HepG2 (cell line): ENCODE results near the gene ZNF747. TPM values are rescaled to one million over a fixed set of nuclear protein-coding genes. Genes with fewer than 3 reads are reported as not detected.

Experiments used
- CAMTA2 ChIP-seq: sonication (generic); formaldehyde crosslinking; IDR thresholded peaks from 2 replicates; pipeline ENCODE4 v1.4.0; 2020; ENCODE audit warnings: mild to moderate bottlenecking, missing genetic modification reagents, borderline replicate concordance
- CHD2 ChIP-seq: IDR thresholded peaks from 2 replicates; pipeline ENCODE4 v1.6.1; 2011; ENCODE audit warnings: low read depth, low read length, improper control_type of control experiment
- HINFP ChIP-seq: sonication (generic); formaldehyde crosslinking; IDR thresholded peaks from 2 replicates; pipeline ENCODE4 v1.4.0; 2020; ENCODE audit warnings: low read depth, mild to moderate bottlenecking, missing genetic modification reagents
- HNRNPLL ChIP-seq: fragments of 200-400 bp; formaldehyde crosslinking; IDR thresholded peaks from 2 replicates; pipeline ENCODE4 v1.6.1; 2017; ENCODE audit warnings: mild to moderate bottlenecking, low read depth, low read length; ENCODE audit not compliant: poor library complexity, severe bottlenecking
- KLF13 ChIP-seq: sonication (generic); formaldehyde crosslinking; IDR thresholded peaks from 2 replicates; pipeline ENCODE4 v1.4.0; 2020; ENCODE audit warnings: mild to moderate bottlenecking, missing genetic modification reagents
- KLF15 ChIP-seq: sonication (generic); formaldehyde crosslinking; IDR thresholded peaks from 2 replicates; pipeline ENCODE4 v1.8.1; 2023; ENCODE audit warnings: borderline replicate concordance, mild to moderate bottlenecking, inconsistent platforms, missing genetic modification reagents, mixed read lengths
- MLX ChIP-seq: IDR thresholded peaks from 2 replicates; pipeline ENCODE4 v1.6.1; 2016
- NR1H2 ChIP-seq: sonication (generic); formaldehyde crosslinking; IDR thresholded peaks from 2 replicates; pipeline ENCODE4 v1.8.1; 2022; ENCODE audit warnings: low read depth, missing genetic modification reagents, borderline replicate concordance
- SMAD9 ChIP-seq: sonication (generic); formaldehyde crosslinking; IDR thresholded peaks from 2 replicates; pipeline ENCODE4 v1.5.1; 2020; ENCODE audit warnings: mild to moderate bottlenecking, missing genetic modification reagents
- ZBTB46 ChIP-seq: sonication (generic); formaldehyde crosslinking; IDR thresholded peaks from 2 replicates; pipeline ENCODE4 v1.4.0; 2020; ENCODE audit warnings: mild to moderate bottlenecking, missing genetic modification reagents, borderline replicate concordance
- ZNF224 ChIP-seq: sonication (generic); formaldehyde crosslinking; IDR thresholded peaks from 2 replicates; pipeline ENCODE4 v1.5.0; 2020; ENCODE audit warnings: mild to moderate bottlenecking, missing genetic modification reagents
- ZNF230 ChIP-seq: sonication (generic); formaldehyde crosslinking; IDR thresholded peaks from 2 replicates; pipeline ENCODE4 v1.4.0; 2020; ENCODE audit warnings: mild to moderate bottlenecking, missing genetic modification reagents
- ZNF30 ChIP-seq: sonication (generic); formaldehyde crosslinking; IDR thresholded peaks from 2 replicates; pipeline ENCODE4 v1.5.0; 2020; ENCODE audit warnings: mild to moderate bottlenecking, missing genetic modification reagents
- ZNF382 ChIP-seq: sonication (generic); formaldehyde crosslinking; IDR thresholded peaks from 2 replicates; pipeline ENCODE4 v1.5.0; 2020; ENCODE audit warnings: missing genetic modification reagents, mild to moderate bottlenecking, borderline replicate concordance
- ZNF563 ChIP-seq: sonication (generic); formaldehyde crosslinking; IDR thresholded peaks from 2 replicates; pipeline ENCODE4 v1.8.0; 2022; ENCODE audit warnings: mild to moderate bottlenecking, moderate library complexity, missing genetic modification reagents
- polyA plus RNA-seq, 8 experiments: library from polyadenylated mRNA; depleted of rRNA in 3 of 8; stranded (reverse) in 7 of 8; unstranded in 1 of 8; fragments of >200 nt; fragmentation: Illumina TruSeq in 4 of 8; extraction: Trizol in 4 of 8; gene quantifications; 2 replicates each; pipeline versions ENCODE4 v1.2.1 to v1.2.3, GENCODE V29; 2011 to 2016; ENCODE audit warnings: low read depth in 4 of 8, missing spikeins in 1 of 8, mixed read lengths in 1 of 8; ENCODE audit not compliant: insufficient read depth in 1 of 8
- total RNA-seq, 5 experiments: library from RNA; depleted of rRNA; stranded (reverse); fragments of >200 nt; fragmentation: Illumina TruSeq; extraction: Trizol; gene quantifications; 2 replicates each; pipeline ENCODE4 v1.2.3, GENCODE V29; 2016; ENCODE audit warnings: low read depth in 1 of 5
- TF ChIP-seq, protein P1 (sequence below): sonication (generic); formaldehyde crosslinking; IDR thresholded peaks from 2 replicates; pipeline ENCODE4 v1.4.0; 2020; ENCODE audit warnings: missing genetic modification reagents, borderline replicate concordance
- TF ChIP-seq, protein P2 (sequence below): sonication (generic); formaldehyde crosslinking; IDR thresholded peaks from 2 replicates; pipeline ENCODE4 v1.4.0; 2020; ENCODE audit warnings: missing genetic modification reagents, low read depth, mild to moderate bottlenecking, borderline replicate concordance
- TF ChIP-seq, protein P3 (sequence below): sonication (generic); formaldehyde crosslinking; IDR thresholded peaks from 2 replicates; pipeline ENCODE4 v1.4.0; 2020; ENCODE audit warnings: missing genetic modification reagents

Gene ZNF747
- total and polyA plus RNA-seq, 2 of the 13 experiments (the other 11 are each of a cell fraction or from before 2014, with no cell fraction given): 7.2 to 10.2 TPM

- peak; percentile 94 for TF ChIP-seq HNRNPLL
- peak; percentile 87 for TF ChIP-seq ZNF563 (CRISPR knock-in tag)
- TF ChIP-seq, protein P1, sequence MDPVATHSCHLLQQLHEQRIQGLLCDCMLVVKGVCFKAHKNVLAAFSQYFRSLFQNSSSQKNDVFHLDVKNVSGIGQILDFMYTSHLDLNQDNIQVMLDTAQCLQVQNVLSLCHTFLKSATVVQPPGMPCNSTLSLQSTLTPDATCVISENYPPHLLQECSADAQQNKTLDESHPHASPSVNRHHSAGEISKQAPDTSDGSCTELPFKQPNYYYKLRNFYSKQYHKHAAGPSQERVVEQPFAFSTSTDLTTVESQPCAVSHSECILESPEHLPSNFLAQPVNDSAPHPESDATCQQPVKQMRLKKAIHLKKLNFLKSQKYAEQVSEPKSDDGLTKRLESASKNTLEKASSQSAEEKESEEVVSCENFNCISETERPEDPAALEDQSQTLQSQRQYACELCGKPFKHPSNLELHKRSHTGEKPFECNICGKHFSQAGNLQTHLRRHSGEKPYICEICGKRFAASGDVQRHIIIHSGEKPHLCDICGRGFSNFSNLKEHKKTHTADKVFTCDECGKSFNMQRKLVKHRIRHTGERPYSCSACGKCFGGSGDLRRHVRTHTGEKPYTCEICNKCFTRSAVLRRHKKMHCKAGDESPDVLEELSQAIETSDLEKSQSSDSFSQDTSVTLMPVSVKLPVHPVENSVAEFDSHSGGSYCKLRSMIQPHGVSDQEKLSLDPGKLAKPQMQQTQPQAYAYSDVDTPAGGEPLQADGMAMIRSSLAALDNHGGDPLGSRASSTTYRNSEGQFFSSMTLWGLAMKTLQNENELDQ (CRISPR knock-in tag): peak; percentile 18; the same call in 1 of the 2 replicates
- TF ChIP-seq, protein P2, sequence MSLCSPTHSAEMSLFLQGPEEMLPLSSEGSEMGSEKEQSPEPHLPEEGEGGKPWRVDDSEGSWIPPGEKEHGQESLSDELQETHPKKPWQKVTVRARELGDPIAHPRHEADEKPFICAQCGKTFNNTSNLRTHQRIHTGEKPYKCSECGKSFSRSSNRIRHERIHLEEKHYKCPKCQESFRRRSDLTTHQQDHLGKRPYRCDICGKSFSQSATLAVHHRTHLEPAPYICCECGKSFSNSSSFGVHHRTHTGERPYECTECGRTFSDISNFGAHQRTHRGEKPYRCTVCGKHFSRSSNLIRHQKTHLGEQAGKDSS (CRISPR knock-in tag): peak; percentile 62; the same call in 1 of the 2 replicates
- TF ChIP-seq ZNF382 (CRISPR knock-in tag): no peak
- TF ChIP-seq ZNF30 (CRISPR knock-in tag): no peak; the same call in 1 of the 2 replicates
- TF ChIP-seq NR1H2 (CRISPR knock-in tag): no peak; the same call in 1 of the 2 replicates
- TF ChIP-seq ZNF230: peak; percentile 87
- peak; percentile 93; the same call in 1 of the 2 replicates for TF ChIP-seq ZNF224 (CRISPR knock-in tag)
- TF ChIP-seq SMAD9 (CRISPR knock-in tag): no peak; the same call in 1 of the 2 replicates
- TF ChIP-seq HINFP (CRISPR knock-in tag): peak; percentile 92
- no peak for TF ChIP-seq KLF13 (CRISPR knock-in tag)
- TF ChIP-seq MLX (CRISPR knock-in tag): peak; percentile 10; the same call in 1 of the 2 replicates
- TF ChIP-seq, protein P3, sequence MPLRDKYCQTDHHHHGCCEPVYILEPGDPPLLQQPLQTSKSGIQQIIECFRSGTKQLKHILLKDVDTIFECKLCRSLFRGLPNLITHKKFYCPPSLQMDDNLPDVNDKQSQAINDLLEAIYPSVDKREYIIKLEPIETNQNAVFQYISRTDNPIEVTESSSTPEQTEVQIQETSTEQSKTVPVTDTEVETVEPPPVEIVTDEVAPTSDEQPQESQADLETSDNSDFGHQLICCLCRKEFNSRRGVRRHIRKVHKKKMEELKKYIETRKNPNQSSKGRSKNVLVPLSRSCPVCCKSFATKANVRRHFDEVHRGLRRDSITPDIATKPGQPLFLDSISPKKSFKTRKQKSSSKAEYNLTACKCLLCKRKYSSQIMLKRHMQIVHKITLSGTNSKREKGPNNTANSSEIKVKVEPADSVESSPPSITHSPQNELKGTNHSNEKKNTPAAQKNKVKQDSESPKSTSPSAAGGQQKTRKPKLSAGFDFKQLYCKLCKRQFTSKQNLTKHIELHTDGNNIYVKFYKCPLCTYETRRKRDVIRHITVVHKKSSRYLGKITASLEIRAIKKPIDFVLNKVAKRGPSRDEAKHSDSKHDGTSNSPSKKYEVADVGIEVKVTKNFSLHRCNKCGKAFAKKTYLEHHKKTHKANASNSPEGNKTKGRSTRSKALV (CRISPR knock-in tag): peak; percentile 33; the same call in 1 of the 2 replicates
- TF ChIP-seq CAMTA2 (CRISPR knock-in tag): peak; percentile 88
- peak; percentile 78; the same call in 1 of the 2 replicates for TF ChIP-seq ZBTB46
- TF ChIP-seq KLF15: peak; percentile 83
- TF ChIP-seq CHD2: peak; percentile 89
Measured at GRCh38 chr16:30557957-30558788, 23.5 kb upstream of the ZNF747 start, which contains the start of gene ZNF764 (continued).
